HL-60 (cell line): ENCODE results near the gene FAM32A.

Experiments used
- POLR2AphosphoS5 ChIP-seq: IDR thresholded peaks from 2 replicates; pipeline ENCODE4 v1.6.1; 2012; ENCODE audit warnings: low read depth
- TF ChIP-seq, protein P1 (sequence below): IDR thresholded peaks from one replicate; pipeline ENCODE4 v1.5.1; 2011; ENCODE audit warnings: low read length, control low read depth, inconsistent platforms; ENCODE audit not compliant: insufficient read depth
- TF ChIP-seq, protein P2 (sequence below): IDR thresholded peaks from 2 replicates; pipeline ENCODE4 v1.6.1; 2012; ENCODE audit warnings: low read depth; ENCODE audit not compliant: insufficient replicate concordance

DNA sequence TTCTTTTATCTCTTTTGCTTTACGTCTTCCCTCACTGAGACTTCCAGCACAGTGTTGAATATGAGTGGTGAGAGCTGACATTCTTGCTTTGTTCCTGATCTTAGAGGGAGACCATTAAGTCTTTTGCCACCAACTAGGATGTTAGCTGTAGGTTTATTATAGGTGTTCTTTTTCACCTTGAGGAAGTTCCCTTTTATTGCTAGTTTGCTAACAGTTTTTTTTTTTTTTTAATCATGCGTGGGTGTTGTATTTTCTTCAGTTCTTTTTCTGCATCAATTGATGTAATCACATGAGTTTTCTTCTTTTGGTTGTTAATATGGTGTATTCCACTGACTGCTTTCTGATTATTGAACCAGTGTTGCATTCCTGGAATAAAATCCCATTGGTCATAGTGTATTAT lies 33.6 kb downstream of the FAM32A start:
- TF ChIP-seq, protein P1, sequence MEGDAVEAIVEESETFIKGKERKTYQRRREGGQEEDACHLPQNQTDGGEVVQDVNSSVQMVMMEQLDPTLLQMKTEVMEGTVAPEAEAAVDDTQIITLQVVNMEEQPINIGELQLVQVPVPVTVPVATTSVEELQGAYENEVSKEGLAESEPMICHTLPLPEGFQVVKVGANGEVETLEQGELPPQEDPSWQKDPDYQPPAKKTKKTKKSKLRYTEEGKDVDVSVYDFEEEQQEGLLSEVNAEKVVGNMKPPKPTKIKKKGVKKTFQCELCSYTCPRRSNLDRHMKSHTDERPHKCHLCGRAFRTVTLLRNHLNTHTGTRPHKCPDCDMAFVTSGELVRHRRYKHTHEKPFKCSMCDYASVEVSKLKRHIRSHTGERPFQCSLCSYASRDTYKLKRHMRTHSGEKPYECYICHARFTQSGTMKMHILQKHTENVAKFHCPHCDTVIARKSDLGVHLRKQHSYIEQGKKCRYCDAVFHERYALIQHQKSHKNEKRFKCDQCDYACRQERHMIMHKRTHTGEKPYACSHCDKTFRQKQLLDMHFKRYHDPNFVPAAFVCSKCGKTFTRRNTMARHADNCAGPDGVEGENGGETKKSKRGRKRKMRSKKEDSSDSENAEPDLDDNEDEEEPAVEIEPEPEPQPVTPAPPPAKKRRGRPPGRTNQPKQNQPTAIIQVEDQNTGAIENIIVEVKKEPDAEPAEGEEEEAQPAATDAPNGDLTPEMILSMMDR = no peak
- no peak for TF ChIP-seq POLR2AphosphoS5
- TF ChIP-seq, protein P2, sequence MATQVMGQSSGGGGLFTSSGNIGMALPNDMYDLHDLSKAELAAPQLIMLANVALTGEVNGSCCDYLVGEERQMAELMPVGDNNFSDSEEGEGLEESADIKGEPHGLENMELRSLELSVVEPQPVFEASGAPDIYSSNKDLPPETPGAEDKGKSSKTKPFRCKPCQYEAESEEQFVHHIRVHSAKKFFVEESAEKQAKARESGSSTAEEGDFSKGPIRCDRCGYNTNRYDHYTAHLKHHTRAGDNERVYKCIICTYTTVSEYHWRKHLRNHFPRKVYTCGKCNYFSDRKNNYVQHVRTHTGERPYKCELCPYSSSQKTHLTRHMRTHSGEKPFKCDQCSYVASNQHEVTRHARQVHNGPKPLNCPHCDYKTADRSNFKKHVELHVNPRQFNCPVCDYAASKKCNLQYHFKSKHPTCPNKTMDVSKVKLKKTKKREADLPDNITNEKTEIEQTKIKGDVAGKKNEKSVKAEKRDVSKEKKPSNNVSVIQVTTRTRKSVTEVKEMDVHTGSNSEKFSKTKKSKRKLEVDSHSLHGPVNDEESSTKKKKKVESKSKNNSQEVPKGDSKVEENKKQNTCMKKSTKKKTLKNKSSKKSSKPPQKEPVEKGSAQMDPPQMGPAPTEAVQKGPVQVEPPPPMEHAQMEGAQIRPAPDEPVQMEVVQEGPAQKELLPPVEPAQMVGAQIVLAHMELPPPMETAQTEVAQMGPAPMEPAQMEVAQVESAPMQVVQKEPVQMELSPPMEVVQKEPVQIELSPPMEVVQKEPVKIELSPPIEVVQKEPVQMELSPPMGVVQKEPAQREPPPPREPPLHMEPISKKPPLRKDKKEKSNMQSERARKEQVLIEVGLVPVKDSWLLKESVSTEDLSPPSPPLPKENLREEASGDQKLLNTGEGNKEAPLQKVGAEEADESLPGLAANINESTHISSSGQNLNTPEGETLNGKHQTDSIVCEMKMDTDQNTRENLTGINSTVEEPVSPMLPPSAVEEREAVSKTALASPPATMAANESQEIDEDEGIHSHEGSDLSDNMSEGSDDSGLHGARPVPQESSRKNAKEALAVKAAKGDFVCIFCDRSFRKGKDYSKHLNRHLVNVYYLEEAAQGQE = no peak
